ENCODE results near the gene INPP4A.

DNA sequence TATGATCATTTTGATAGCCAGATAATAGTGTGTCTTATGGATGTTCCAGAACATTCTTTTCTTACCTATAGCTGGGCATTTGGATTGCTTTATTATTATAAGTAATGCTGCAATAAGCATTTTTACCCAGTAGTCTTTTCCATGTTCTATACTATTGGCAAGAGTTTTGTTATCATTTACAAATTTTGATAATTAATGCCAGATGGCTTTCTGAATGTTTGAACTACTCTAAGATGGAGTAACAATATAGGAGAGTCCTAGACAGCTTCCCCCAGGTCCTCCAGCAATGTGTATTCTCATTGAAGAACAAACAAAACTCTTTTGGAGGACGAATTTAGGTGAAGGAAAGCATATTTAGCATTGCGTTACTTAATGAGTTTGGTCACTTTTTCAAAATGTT, 73.0 kb downstream of the INPP4A start:
- TF ChIP-seq TRAFD1 (CRISPR knock-in tag; IDR thresholded peaks at IDR 0.05; ENCODE audit: borderline replicate concordance): no peak
- no peak for TF ChIP-seq ZNF850 (CRISPR knock-in tag; conservative IDR thresholded peaks at IDR 0.05)
- no peak for TF ChIP-seq NFRKB (IDR thresholded peaks at IDR 0.05)
- TF ChIP-seq ZNF749 (CRISPR knock-in tag; IDR thresholded peaks at IDR 0.05; ENCODE audit: borderline replicate concordance): no peak
- no peak for TF ChIP-seq ZSCAN20 (CRISPR knock-in tag; IDR thresholded peaks at IDR 0.05; ENCODE audit: borderline replicate concordance)
- TF ChIP-seq RFX5 (IDR thresholded peaks at IDR 0.05; ENCODE audit: low read depth, low read length): no peak
- TF ChIP-seq, protein P1, sequence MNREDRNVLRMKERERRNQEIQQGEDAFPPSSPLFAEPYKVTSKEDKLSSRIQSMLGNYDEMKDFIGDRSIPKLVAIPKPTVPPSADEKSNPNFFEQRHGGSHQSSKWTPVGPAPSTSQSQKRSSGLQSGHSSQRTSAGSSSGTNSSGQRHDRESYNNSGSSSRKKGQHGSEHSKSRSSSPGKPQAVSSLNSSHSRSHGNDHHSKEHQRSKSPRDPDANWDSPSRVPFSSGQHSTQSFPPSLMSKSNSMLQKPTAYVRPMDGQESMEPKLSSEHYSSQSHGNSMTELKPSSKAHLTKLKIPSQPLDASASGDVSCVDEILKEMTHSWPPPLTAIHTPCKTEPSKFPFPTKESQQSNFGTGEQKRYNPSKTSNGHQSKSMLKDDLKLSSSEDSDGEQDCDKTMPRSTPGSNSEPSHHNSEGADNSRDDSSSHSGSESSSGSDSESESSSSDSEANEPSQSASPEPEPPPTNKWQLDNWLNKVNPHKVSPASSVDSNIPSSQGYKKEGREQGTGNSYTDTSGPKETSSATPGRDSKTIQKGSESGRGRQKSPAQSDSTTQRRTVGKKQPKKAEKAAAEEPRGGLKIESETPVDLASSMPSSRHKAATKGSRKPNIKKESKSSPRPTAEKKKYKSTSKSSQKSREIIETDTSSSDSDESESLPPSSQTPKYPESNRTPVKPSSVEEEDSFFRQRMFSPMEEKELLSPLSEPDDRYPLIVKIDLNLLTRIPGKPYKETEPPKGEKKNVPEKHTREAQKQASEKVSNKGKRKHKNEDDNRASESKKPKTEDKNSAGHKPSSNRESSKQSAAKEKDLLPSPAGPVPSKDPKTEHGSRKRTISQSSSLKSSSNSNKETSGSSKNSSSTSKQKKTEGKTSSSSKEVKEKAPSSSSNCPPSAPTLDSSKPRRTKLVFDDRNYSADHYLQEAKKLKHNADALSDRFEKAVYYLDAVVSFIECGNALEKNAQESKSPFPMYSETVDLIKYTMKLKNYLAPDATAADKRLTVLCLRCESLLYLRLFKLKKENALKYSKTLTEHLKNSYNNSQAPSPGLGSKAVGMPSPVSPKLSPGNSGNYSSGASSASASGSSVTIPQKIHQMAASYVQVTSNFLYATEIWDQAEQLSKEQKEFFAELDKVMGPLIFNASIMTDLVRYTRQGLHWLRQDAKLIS (CRISPR knock-in tag; IDR thresholded peaks at IDR 0.05): no peak
- no peak for TF ChIP-seq MAX (IDR thresholded peaks at IDR 0.05)
